Occipital lobe (tissue), 2 donors: ENCODE measurements around the gene ISCA2. TPM values are rescaled to one million over a fixed set of nuclear protein-coding genes. Genes with fewer than 3 reads are reported as not detected.

Source experiments
- DNase-seq: peaks from one replicate; lab custom pipeline; 2025; lab: John Stamatoyannopoulos, UW
- total RNA-seq: library from RNA; depleted of rRNA; stranded (reverse); fragments of >200 nt; gene quantifications from one replicate; pipeline ENCODE4 v1.2.3, GENCODE V29; 2014

ISCA2 gene
- total RNA-seq, 1 donor from 2014 or later = 20.1 TPM

- no peak for DNase-seq
Measured at GRCh38 chr14:74508292-74508731, 14.7 kb downstream of the ISCA2 start.

- DNase-seq = no peak
Measured at GRCh38 chr14:74508844-74509428, 15.4 kb downstream of the ISCA2 start.

- no peak for DNase-seq
Measured at GRCh38 chr14:74509587-74510222, 16.1 kb downstream of the ISCA2 start.

GRCh38 chr14:74510223-74510931 is 16.8 kb downstream of the ISCA2 start:
- DNase-seq = no peak

- DNase-seq = no peak
Measured at GRCh38 chr14:74510959-74511409, 17.4 kb downstream of the ISCA2 start.

- no peak for DNase-seq
Measured at GRCh38 chr14:74511966-74512830, 18.6 kb downstream of the ISCA2 start.

- DNase-seq = no peak
Measured at GRCh38 chr14:74514471-74514941, 20.9 kb downstream of the ISCA2 start.

- no peak for DNase-seq
Measured at GRCh38 chr14:74515891-74516412, 22.4 kb downstream of the ISCA2 start.

- DNase-seq = no peak
Measured at GRCh38 chr14:74516451-74517160, 23.0 kb downstream of the ISCA2 start.

- no peak for DNase-seq
Measured at GRCh38 chr14:74517731-74518130, 24.2 kb downstream of the ISCA2 start.

GRCh38 chr14:74518221-74518620 is 24.7 kb downstream of the ISCA2 start:
- DNase-seq = no peak

GRCh38 chr14:74519316-74520074 is 25.9 kb downstream of the ISCA2 start:
- DNase-seq = no peak

GRCh38 chr14:74521756-74522155 is 28.2 kb downstream of the ISCA2 start:
- DNase-seq = no peak

- DNase-seq = no peak
Measured at GRCh38 chr14:74522740-74523139, 29.2 kb downstream of the ISCA2 start.

GRCh38 chr14:74524076-74524811 is 30.7 kb downstream of the ISCA2 start:
- DNase-seq = no peak

GRCh38 chr14:74524812-74525135 is 31.2 kb downstream of the ISCA2 start:
- DNase-seq = no peak

- DNase-seq = no peak
Measured at GRCh38 chr14:74525361-74525851, 31.8 kb downstream of the ISCA2 start.

GRCh38 chr14:74526854-74527585 is 33.5 kb downstream of the ISCA2 start:
- DNase-seq = no peak
